SHP77 (cell line): Measurements from ENCODE around the gene PSMD9.
A peak's percentile ranks its signal among the peaks of the same experiment; 100 is the strongest.
"Not testable (repeated sequence)": the region's sequence is repeated elsewhere in the genome, so short reads cannot be mapped to it uniquely, and the experiment has no call there.

Experiments
- DNase-seq, 2 experiments: peaks; one replicate each; lab custom pipeline; 2025; lab: John Stamatoyannopoulos, UW

Gene PSMD9

GRCh38 chr12:121873216-121873569 lies 15.4 kb upstream of the PSMD9 start:
- DNase-seq: no peak

- no peak for DNase-seq
These were observed 14.5 kb upstream of the PSMD9 start for GRCh38 chr12:121874071-121874470.

- no peak for DNase-seq
These were observed 13.0 kb upstream of the PSMD9 start for GRCh38 chr12:121875582-121875981.

GRCh38 chr12:121876080-121876447 lies 12.5 kb upstream of the PSMD9 start:
- not testable (repeated sequence) for DNase-seq

GRCh38 chr12:121883315-121883660 lies 5.3 kb upstream of the PSMD9 start:
- DNase-seq: no peak

GRCh38 chr12:121885129-121885528 lies 3.5 kb upstream of the PSMD9 start:
- not testable (repeated sequence) for DNase-seq

GRCh38 chr12:121888083-121888477 lies 510 bp upstream of the PSMD9 start:
- no peak for DNase-seq

- no peak for DNase-seq
These were observed 659 bp downstream of the PSMD9 start for GRCh38 chr12:121889274-121889624.

- not testable (repeated sequence) for DNase-seq
These were observed 1.1 kb downstream of the PSMD9 start for GRCh38 chr12:121889661-121890060.

- no peak for DNase-seq
These were observed 4.3 kb downstream of the PSMD9 start for GRCh38 chr12:121892673-121893561.

GRCh38 chr12:121893961-121894460 lies 5.4 kb downstream of the PSMD9 start:
- no peak for DNase-seq

- no peak for DNase-seq
These were observed 6.0 kb downstream of the PSMD9 start for GRCh38 chr12:121894633-121895032.

- DNase-seq: no peak
These were observed 9.7 kb downstream of the PSMD9 start for GRCh38 chr12:121898287-121898686.

GRCh38 chr12:121899590-121899989 lies 11.0 kb downstream of the PSMD9 start:
- no peak for DNase-seq

- no peak for DNase-seq
These were observed 14.6 kb downstream of the PSMD9 start for GRCh38 chr12:121903202-121903601.

GRCh38 chr12:121905746-121906145 lies 17.2 kb downstream of the PSMD9 start:
- no peak for DNase-seq

- DNase-seq: no peak
These were observed 20.1 kb downstream of the PSMD9 start for GRCh38 chr12:121908702-121909101.

- no peak for DNase-seq
These were observed 23.4 kb downstream of the PSMD9 start for GRCh38 chr12:121911824-121912585.

- no peak for DNase-seq
These were observed 27.3 kb downstream of the PSMD9 start for GRCh38 chr12:121915841-121916321.

GRCh38 chr12:121916719-121917118 lies 28.1 kb downstream of the PSMD9 start:
- no peak for DNase-seq

- peak; percentile 96 to 99 for DNase-seq
These were observed 29.5 kb downstream of the PSMD9 start, which contains the start of gene CFAP251 for GRCh38 chr12:121917950-121918678. TSS of gene CFAP251 (plus strand) at chr12:121918592. CDS start at chr12:121921306, 2,714 bp downstream.

- DNase-seq: no peak
These were observed 30.1 kb downstream of the PSMD9 start for GRCh38 chr12:121918679-121919038.
